AG04449 (cell line): ENCODE data around the gene MISP.

ENCODE experiments used
- CTCF ChIA-PET: fragments of 350-600 bp; formaldehyde crosslinking; extraction: SDS; loops from one replicate; lab custom pipeline; 2021; ENCODE audit warnings: antibody characterized with exemption; lab: Yijun Ruan, JAX
- POLR2A ChIA-PET: fragments of 400-600, 350-600 bp; formaldehyde crosslinking; extraction: SDS; loops from one replicate; lab custom pipeline; 2020; ENCODE audit warnings: antibody characterized with exemption, inconsistent platforms; lab: Yijun Ruan, JAX
- DNase-seq: peaks from one replicate; pipeline ENCODE4 v3.0.0-alpha.2; 2010; ENCODE audit warnings: low read depth, low spot score
- H3K4me3 ChIP-seq: 2 replicates; pipeline ENCODE4 v1.5.1; 2011; ENCODE audit warnings: low read depth, mild to moderate bottlenecking, control low read depth, low read length
- TF ChIP-seq, protein P1 (sequence below): IDR thresholded peaks from one replicate; pipeline ENCODE4 v1.5.1; 2011; ENCODE audit warnings: mild to moderate bottlenecking, moderate library complexity, low read length, control low read depth, inconsistent platforms; ENCODE audit not compliant: insufficient read depth; ENCODE audit errors: missing control alignments

MISP gene

GRCh38 chr19:812049-812746 lies 61.3 kb downstream of the MISP start:
- TF ChIP-seq, protein P1, sequence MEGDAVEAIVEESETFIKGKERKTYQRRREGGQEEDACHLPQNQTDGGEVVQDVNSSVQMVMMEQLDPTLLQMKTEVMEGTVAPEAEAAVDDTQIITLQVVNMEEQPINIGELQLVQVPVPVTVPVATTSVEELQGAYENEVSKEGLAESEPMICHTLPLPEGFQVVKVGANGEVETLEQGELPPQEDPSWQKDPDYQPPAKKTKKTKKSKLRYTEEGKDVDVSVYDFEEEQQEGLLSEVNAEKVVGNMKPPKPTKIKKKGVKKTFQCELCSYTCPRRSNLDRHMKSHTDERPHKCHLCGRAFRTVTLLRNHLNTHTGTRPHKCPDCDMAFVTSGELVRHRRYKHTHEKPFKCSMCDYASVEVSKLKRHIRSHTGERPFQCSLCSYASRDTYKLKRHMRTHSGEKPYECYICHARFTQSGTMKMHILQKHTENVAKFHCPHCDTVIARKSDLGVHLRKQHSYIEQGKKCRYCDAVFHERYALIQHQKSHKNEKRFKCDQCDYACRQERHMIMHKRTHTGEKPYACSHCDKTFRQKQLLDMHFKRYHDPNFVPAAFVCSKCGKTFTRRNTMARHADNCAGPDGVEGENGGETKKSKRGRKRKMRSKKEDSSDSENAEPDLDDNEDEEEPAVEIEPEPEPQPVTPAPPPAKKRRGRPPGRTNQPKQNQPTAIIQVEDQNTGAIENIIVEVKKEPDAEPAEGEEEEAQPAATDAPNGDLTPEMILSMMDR = no peak
- POLR2A ChIA-PET = no interaction called here
- CTCF ChIA-PET = interaction anchor here (1.3 kb wide), 1 partner anchor 13 kb away, joined by 3 read pairs; no protein-coding TSS in a partner anchor
- no peak for DNase-seq
- no peak overlapping the region for H3K4me3 ChIP-seq

GRCh38 chr19:812747-813218 lies 61.9 kb downstream of the MISP start:
- ChIA-PET CTCF (no interaction called here), POLR2A (no interaction called here)
- DNase-seq = no peak
- TF ChIP-seq, protein P1 = no peak
- H3K4me3 ChIP-seq = no peak overlapping the region

- no peak overlapping the region for H3K4me3 ChIP-seq
- CTCF ChIA-PET = no interaction called here
- TF ChIP-seq, protein P1 = no peak
- POLR2A ChIA-PET = no interaction called here
- DNase-seq = no peak
Measured at GRCh38 chr19:813219-814151, 62.6 kb downstream of the MISP start.
